Caco-2 (cell line): ENCODE results near the gene NOTCH1. TPM values are rescaled to one million over a fixed set of nuclear protein-coding genes. Genes with fewer than 3 reads are reported as not detected.
A peak's percentile ranks its signal among the peaks of the same experiment; 100 is the strongest.

Experiments
- BruUV-seq: library from RNA; stranded (reverse); fragments of 400-500 nt; replicated peaks from 2 replicates; lab custom pipeline; 2021; lab: Mats Ljungman, UMichigan
- CTCF ChIA-PET: fragments of 300-600 bp; sonication (Branson Sonifier 250); formaldehyde crosslinking; loops from one replicate; lab custom pipeline; 2022; ENCODE audit warnings: antibody characterized with exemption; lab: Charles Lee
- POLR2A ChIA-PET: fragments of 300-600 bp; sonication (Branson Sonifier 250); formaldehyde crosslinking; loops from one replicate; lab custom pipeline; 2022; ENCODE audit warnings: antibody characterized with exemption; lab: Charles Lee
- DNase-seq, 2 experiments: peaks; one replicate each; pipeline versions ENCODE4 v3.0.0 to v3.0.0-alpha.2; 2020 to 2022
- H3K27me3 ChIP-seq: replicated peaks from 2 replicates; pipeline ENCODE4 v1.6.0; 2011; ENCODE audit warnings: low read length; ENCODE audit not compliant: control insufficient read depth, insufficient read depth
- H3K36me3 ChIP-seq: 2 replicates; pipeline ENCODE4 v1.5.1; 2011; ENCODE audit warnings: low read length; ENCODE audit not compliant: control insufficient read depth, insufficient read depth
- H3K4me1 ChIP-seq: fragments of 250-450 bp; sonication (Bioruptor Pico); 2 replicates; pipeline ENCODE4 v1.5.1; 2020; ENCODE audit warnings: mild to moderate bottlenecking
- H3K4me3 ChIP-seq: 2 replicates; pipeline ENCODE4 v1.5.1; 2011; ENCODE audit warnings: low read depth, mild to moderate bottlenecking, control low read depth, low read length
- H3K9me3 ChIP-seq: fragments of 250-450 bp; sonication (Bioruptor Pico); 2 replicates; pipeline ENCODE4 v1.5.1; 2020; ENCODE audit warnings: mild to moderate bottlenecking, moderate library complexity
- H3K27ac Mint-ChIP-seq: one replicate; pipeline ENCODE4 v1.8.0; 2022; ENCODE audit warnings: mixed read lengths; ENCODE audit not compliant: unreplicated experiment
- H3K27me3 Mint-ChIP-seq: one replicate; pipeline ENCODE4 v1.8.0; 2022; ENCODE audit warnings: mixed read lengths; ENCODE audit not compliant: insufficient read depth, unreplicated experiment
- H3K36me3 Mint-ChIP-seq: one replicate; pipeline ENCODE4 v1.8.0; 2022; ENCODE audit warnings: mild to moderate bottlenecking, mixed read lengths; ENCODE audit not compliant: insufficient read depth, unreplicated experiment
- H3K4me1 Mint-ChIP-seq: one replicate; pipeline ENCODE4 v1.8.0; 2022; ENCODE audit warnings: low read depth, mixed read lengths; ENCODE audit not compliant: unreplicated experiment
- H3K4me3 Mint-ChIP-seq: one replicate; pipeline ENCODE4 v1.8.0; 2022; ENCODE audit warnings: mild to moderate bottlenecking, moderate library complexity, mixed read lengths; ENCODE audit not compliant: unreplicated experiment
- H3K9me3 Mint-ChIP-seq: one replicate; pipeline ENCODE4 v1.8.0; 2022; ENCODE audit warnings: mixed read lengths; ENCODE audit not compliant: unreplicated experiment
- CTCF ChIP-seq, 2 experiments: fragments of 200-600 bp in 1 of 2; IDR thresholded peaks; 1 replicate in 1 of 2; 2 replicates in 1 of 2; pipeline versions ENCODE4 v1.5.1 to v1.8.0; 2011 to 2022; ENCODE audit warnings: antibody characterized with exemption in 1 of 2, control low read depth in 1 of 2, inconsistent platforms in 1 of 2, low read depth in 1 of 2, low read length in 1 of 2, mild to moderate bottlenecking in 1 of 2, moderate library complexity in 1 of 2; ENCODE audit not compliant: insufficient read depth in 1 of 2, severe bottlenecking in 1 of 2, unreplicated experiment in 1 of 2
- intact Hi-C: fragments of 100-400 bp; cut with micrococcal nuclease; formaldehyde crosslinking; loops from one replicate; pipeline ENCODE4 v1.10.0; 2022; ENCODE audit not compliant: unreplicated experiment
- total RNA-seq: library from RNA; stranded (reverse); gene quantifications from 2 replicates; pipeline ENCODE4 v1.2.3, GENCODE V29; 2022

The NOTCH1 gene
- total RNA-seq, 1 experiment from 2014 or later, result 6.3 TPM

DNA sequence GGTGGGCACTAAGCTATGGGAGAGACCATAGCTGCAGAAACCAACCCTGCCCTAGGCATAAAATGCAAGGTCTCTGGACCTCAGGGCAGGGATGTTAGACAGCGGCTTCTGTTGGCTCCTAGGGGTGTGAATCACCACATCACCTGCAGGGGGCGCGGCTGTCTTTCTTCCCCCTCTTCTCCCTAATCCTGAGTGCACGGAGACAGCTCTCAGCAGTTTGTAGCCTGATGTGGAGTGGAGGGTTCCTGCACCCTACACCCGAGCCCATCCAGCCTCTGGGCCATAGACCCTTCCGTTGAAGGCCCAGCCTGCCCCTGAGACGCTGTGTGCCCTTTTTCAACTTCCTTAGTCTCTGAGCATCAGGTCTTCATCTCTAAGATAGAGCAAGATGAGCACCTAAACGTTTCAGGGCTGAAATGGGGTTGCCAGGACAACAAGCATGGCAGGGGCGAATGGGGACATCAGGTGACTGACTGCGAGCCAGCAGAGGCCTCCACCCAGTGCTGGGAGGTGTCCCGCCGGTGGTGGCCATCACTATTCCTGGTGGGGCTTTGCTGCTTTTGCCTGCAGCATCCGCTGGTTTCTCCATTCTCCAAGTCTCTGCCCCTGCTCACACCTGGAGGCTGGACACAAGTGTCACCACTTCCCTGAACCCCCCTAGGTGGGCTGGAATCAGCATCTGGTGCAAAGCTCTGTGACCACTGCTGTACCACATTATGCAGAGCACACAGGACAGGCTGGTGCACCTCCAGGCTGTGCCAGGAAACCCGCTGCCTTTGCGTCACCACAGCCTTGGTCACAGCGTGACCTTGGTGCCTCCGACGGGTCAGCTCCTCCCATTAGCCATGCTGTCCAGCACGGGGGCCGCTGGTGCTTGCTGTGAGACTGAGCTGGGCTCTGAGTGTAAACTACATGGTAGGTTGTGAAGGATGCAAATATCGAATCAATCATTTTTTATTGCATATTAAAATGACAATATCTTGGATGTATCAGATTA is 60.5 kb downstream of the NOTCH1 start:
- Histone ChIP-seq H3K4me3 (no peak overlapping the region), H3K36me3 (no peaks in the 10 kb centered on the region), H3K4me1 (peaks cover 16% of the 10 kb centered on the region), H3K27me3 (no peaks in the 10 kb centered on the region), H3K9me3 (no peaks in the 10 kb centered on the region)
- ChIA-PET CTCF (interaction anchor here (0.6 to 7.7 kb wide), 12 partner anchors 34 to 244 kb away, joined by 3 to 140 read pairs (median 5); no protein-coding TSS in a partner anchor), POLR2A (interaction anchor here (0.6 kb wide), 1 partner anchor 208 kb away, joined by 4 read pairs; no protein-coding TSS in a partner anchor)
- intact Hi-C loops, result loop anchor here (1.0 to 5.0 kb wide), 2 partner anchors 62 to 146 kb away; partner anchors contain the start of gene NOTCH1
- H3K9me3 Mint-ChIP-seq, result no peaks in the 10 kb centered on the region
- peak; percentile 89 to 95 for TF ChIP-seq CTCF (IDR thresholded peaks at IDR 0.05; ENCODE audit: insufficient read depth in 1 of 2, low read depth in 1 of 2, low read length in 1 of 2, severe bottlenecking in 1 of 2, unreplicated experiment in 1 of 2)
- peaks cover 6% of the 10 kb centered on the region for H3K4me1 Mint-ChIP-seq
- peaks cover 25% of the 10 kb centered on the region for H3K36me3 Mint-ChIP-seq
- peak overlapping the region; percentile 98 for H3K4me3 Mint-ChIP-seq
- peak overlapping the region; percentile 69 for H3K27ac Mint-ChIP-seq
- no TSS peak for BruUV-seq
- peak; percentile 81 to 85 for DNase-seq
- no peaks in the 10 kb centered on the region for H3K27me3 Mint-ChIP-seq

DNA sequence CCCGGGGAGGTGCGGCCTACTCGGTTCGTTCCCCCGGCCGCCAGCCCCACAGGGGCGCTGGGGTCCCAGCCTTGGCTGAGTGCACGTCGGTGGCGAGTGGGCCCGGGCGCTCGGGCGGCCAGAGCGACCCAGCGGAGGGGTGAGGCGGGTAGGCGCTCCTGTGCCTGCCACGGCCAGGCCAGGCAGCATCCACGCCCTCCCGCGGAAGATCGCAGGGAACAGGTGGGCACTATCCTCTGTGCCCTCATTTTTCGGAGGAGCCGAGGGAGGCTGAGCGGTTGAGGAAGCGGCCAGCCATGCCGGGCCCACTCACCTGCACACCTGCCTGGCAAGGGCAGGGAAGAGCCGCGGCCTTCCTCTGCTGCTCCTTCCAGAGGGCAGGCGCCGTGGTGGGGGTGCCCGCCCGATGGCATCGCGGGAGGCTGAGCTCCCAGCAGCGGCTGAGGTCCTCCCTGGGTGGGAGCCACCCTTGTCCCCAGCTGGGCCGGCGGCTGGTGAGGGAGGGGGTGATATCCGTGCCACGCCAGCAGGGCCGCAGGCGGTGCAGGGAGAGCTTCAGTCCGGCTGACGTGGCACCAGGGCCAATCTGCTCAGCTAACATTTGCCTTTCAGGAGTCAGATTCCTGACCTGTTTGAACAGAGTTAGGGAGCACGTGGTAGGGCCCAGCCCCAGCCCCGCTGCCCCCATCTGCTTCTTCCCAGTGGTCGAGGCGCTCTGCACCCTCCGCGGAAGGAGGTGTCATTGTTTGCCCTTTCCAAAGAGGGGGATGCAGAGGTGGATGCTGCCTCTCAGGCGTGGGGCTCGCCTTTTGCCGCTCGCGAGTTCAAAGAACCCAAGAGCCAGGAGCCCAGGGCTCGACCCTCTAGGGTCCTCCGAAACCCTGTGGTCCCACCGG is 61.4 kb downstream of the NOTCH1 start:
- H3K27ac Mint-ChIP-seq, result peak overlapping the region; percentile 69
- no peaks in the 10 kb centered on the region for H3K9me3 Mint-ChIP-seq
- CTCF ChIA-PET, result interaction anchor here (0.6 to 7.7 kb wide), 11 partner anchors 35 to 245 kb away, joined by 3 to 140 read pairs (median 5); no protein-coding TSS in a partner anchor
- no peaks in the 10 kb centered on the region for H3K36me3 ChIP-seq
- no peaks in the 10 kb centered on the region for H3K27me3 Mint-ChIP-seq
- peak; percentile 62 to 69 for DNase-seq
- peak overlapping the region; percentile 98 for H3K4me3 Mint-ChIP-seq
- H3K4me1 ChIP-seq, result peaks cover 16% of the 10 kb centered on the region
- peak overlapping the region; percentile 85 for H3K4me3 ChIP-seq
- no peaks in the 10 kb centered on the region for H3K27me3 ChIP-seq
- H3K9me3 ChIP-seq, result no peaks in the 10 kb centered on the region
- peaks cover 35% of the 10 kb centered on the region for H3K36me3 Mint-ChIP-seq
- POLR2A ChIA-PET, result interaction anchor here (0.6 to 1.0 kb wide), 4 partner anchors 142 to 921 kb away, joined by 3 to 9 read pairs (median 4); no protein-coding TSS in a partner anchor
- no TSS peak for BruUV-seq
- no peak for TF ChIP-seq CTCF (IDR thresholded peaks at IDR 0.05; ENCODE audit: insufficient read depth in 1 of 2, low read depth in 1 of 2, low read length in 1 of 2, severe bottlenecking in 1 of 2, unreplicated experiment in 1 of 2)
- H3K4me1 Mint-ChIP-seq, result peaks cover 6% of the 10 kb centered on the region
- intact Hi-C loops, result loop anchor here (1.0 to 5.0 kb wide), 4 partner anchors 63 to 308 kb away; partner anchors contain the start of genes NOTCH1 and TMEM141
